ENCODE data around the gene TCHP. TPM values are rescaled to one million over a fixed set of nuclear protein-coding genes. Genes with fewer than 3 reads are reported as not detected.
"Not testable (repeated sequence)": the region's sequence is repeated elsewhere in the genome, so short reads cannot be mapped to it uniquely, and the experiment has no call there.

The TCHP gene
- total and polyA plus RNA-seq, 12 donors = 7.0 to 14.1 (median 9.1) TPM

DNA sequence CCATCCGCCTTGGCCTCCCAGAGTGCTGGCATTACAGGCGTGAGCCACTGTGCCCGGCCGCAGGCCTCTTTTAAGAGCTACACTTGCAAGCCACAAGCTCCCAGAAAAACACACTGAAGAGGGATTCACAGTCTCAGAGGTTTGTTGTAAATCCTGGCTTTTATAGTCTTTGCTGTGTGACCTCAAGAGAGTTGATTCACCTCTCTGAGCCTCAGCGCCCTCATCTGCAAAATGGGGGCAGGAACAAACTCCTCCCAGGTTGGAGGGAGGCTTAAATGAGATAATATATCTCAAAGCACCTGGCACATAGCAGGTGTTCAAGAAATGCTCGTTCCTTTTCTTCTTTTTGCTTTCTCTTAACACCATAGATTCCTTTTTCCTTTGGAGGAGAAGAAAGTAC, 3.9 kb upstream of the TCHP start:
- Histone ChIP-seq H3K4me3 (no peak overlapping the region), H3K27ac (no peak overlapping the region), H3K4me1 (peaks cover under 1 to 15% (median 13%) of the 10 kb centered on the region in 9 donors), H3K27me3 (peaks cover 0 to 5% (median 0%) of the 10 kb centered on the region in 7 donors), H3K36me3 (no peaks in the 10 kb centered on the region), H3K9me3 (no peaks in the 10 kb centered on the region)
- TF ChIP-seq, protein P1, sequence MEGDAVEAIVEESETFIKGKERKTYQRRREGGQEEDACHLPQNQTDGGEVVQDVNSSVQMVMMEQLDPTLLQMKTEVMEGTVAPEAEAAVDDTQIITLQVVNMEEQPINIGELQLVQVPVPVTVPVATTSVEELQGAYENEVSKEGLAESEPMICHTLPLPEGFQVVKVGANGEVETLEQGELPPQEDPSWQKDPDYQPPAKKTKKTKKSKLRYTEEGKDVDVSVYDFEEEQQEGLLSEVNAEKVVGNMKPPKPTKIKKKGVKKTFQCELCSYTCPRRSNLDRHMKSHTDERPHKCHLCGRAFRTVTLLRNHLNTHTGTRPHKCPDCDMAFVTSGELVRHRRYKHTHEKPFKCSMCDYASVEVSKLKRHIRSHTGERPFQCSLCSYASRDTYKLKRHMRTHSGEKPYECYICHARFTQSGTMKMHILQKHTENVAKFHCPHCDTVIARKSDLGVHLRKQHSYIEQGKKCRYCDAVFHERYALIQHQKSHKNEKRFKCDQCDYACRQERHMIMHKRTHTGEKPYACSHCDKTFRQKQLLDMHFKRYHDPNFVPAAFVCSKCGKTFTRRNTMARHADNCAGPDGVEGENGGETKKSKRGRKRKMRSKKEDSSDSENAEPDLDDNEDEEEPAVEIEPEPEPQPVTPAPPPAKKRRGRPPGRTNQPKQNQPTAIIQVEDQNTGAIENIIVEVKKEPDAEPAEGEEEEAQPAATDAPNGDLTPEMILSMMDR (IDR thresholded peaks at IDR 0.05) = no peak
- DNase-seq (no peak), ATAC-seq (no peak)
- intact Hi-C loops (cut with DNase I) = no loop called here
- 86% methylated on average over 6 of the region's 6 CpGs for WGBS, 2 donors

DNA sequence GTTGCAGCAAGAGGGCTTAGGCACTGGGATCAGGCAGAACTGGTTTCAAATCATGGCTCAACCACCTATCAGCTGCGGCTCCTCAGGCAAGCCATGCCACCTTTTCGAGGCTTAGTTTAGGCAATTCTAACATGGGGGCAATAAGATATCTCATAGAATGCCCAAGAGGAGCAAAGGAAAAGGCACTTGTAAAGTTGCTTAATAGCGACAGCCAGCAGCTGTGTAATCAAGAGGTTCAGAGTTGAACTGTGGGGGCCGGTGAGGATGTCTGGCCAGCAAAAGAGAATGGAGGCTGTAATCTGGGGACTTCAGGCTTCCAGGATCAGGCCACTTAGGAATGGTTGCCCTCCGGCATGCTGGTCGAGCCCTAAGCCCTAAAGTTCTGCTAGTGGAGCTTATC, 3.0 kb upstream of the TCHP start:
- Histone ChIP-seq H3K4me3 (no peak overlapping the region), H3K27me3 (peaks cover 0 to 4% (median 0%) of the 10 kb centered on the region in 7 donors), H3K27ac (no peak overlapping the region), H3K36me3 (no peaks in the 10 kb centered on the region), H3K4me1 (peaks cover 3 to 23% (median 21%) of the 10 kb centered on the region in 9 donors), H3K9me3 (no peaks in the 10 kb centered on the region)
- ATAC-seq (no peak), DNase-seq (no peak)
- intact Hi-C loops (cut with DNase I) = no loop called here
- WGBS, 2 donors = 88 to 93% methylated on average over 6 of the region's 6 CpGs
- TF ChIP-seq, protein P1 (IDR thresholded peaks at IDR 0.05) = no peak

DNA sequence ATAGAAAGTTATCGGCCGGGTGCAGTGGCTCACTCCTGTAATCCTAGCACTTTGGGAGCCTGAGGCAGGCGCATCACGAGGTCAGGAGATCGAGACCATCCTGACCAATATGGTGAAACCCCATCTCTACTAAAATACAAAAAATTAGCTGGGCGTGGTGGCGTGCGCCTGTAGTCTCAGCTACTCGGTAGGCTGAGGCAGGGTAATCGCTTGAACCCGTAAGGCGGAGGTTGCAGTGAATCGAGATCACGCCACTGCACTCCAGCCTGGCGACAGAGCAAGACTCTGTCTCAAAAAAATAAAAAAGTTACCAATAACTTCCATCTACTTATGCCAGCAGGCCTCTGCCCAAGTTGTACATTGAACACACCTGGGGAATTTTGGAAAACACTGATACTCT, 729 bp upstream of the TCHP start:
- H3K9me3 ChIP-seq; H3K27me3 ChIP-seq; intact Hi-C loops (cut with DNase I); DNase-seq; ATAC-seq: not testable (repeated sequence)
- Histone ChIP-seq H3K27ac (peak overlapping the region in 8 of 10 donors; percentile 57 to 93 (median 85)), H3K36me3 (peaks cover 0 to 20% (median 15%) of the 10 kb centered on the region in 9 donors), H3K4me1 (peaks cover 3 to 25% (median 21%) of the 10 kb centered on the region in 9 donors), H3K4me3 (peak overlapping the region in 7 of 10 donors; percentile 62 to 97 (median 80))
- 90 to 92% methylated on average over 15 of the region's 15 CpGs for WGBS, 2 donors

DNA sequence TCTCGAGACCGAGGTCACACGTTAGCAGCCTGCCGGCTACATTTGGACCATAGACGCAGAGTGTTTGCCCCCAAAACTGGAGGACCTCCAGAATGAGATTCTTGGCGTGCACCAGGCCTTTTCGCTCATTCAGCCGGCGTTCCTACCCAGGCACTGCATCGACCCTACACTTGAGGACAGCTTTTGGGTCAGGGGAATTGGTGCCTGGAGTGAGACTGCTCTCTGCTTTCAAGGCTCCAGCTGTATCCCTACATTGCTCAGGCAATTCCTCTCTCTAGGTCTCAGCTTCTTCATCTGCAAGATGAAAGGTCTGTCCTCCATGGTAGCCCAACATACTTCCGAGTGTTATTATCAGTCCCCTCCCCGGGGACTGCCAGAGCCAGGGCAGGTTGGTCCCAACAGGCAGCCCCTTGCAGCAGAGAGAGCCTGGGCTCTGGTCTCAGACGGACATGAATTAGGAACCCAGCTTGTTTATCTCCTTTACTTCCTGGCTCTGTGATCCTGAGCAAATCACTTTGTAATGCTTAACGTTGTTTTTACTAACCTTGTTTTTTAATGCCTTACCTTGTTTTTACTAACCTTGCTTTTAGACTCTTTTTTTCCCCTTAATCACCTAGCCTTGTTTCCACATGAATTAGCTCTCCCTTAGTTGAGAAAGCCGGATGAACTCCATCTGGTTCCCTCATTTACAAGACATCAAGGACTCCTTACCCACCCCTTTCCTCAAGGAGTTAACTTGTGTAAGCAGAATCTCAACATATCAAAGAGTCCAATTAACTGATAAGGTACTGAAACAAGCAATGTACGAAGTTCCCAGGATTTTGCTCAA, 892 bp downstream of the TCHP start:
- ATAC-seq (peak in 5 of 8 donors; percentile 2 to 13 (median 9)), DNase-seq (no peak)
- H3K36me3 ChIP-seq = peaks cover 0 to 36% (median 30%) of the 10 kb centered on the region in 9 donors
- 2 to 3% methylated on average over 16 of the region's 16 CpGs for WGBS, 2 donors
- TF ChIP-seq, protein P1 (IDR thresholded peaks at IDR 0.05) = no peak
- H3K4me1 ChIP-seq = peaks cover 3 to 25% (median 21%) of the 10 kb centered on the region in 9 donors
- intact Hi-C loops (cut with DNase I) = no loop called here
- peak overlapping the region in 9 of 10 donors; percentile 57 to 93 (median 85) for H3K27ac ChIP-seq
- no peaks in the 10 kb centered on the region for H3K27me3 ChIP-seq
- H3K4me3 ChIP-seq = peak overlapping the region; percentile 62 to 97 (median 80)
- no peaks in the 10 kb centered on the region for H3K9me3 ChIP-seq
